Measurements from ENCODE around the gene RASGRF2.

RASGRF2 gene

DNA sequence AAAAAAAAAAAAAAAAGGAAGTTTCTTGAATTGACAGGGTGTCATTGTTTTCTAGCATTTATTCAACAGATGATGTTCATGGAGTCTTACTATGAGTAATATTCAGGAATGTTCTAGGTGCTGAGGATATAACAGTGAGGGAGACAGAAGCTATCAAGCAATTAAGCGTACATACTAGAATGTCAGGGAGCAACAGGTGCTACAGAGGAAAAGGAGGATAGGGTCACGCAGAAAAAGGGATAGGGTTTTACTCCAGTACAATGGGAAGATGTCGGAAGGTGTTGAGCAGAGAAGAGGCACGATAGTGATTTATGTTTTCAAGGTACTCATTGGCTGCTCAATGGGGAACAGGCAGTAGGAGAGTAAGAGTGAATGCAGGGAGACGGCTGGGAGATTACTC is 6.6 kb upstream of the RASGRF2 start:
- DNase-seq, result no peak

DNA sequence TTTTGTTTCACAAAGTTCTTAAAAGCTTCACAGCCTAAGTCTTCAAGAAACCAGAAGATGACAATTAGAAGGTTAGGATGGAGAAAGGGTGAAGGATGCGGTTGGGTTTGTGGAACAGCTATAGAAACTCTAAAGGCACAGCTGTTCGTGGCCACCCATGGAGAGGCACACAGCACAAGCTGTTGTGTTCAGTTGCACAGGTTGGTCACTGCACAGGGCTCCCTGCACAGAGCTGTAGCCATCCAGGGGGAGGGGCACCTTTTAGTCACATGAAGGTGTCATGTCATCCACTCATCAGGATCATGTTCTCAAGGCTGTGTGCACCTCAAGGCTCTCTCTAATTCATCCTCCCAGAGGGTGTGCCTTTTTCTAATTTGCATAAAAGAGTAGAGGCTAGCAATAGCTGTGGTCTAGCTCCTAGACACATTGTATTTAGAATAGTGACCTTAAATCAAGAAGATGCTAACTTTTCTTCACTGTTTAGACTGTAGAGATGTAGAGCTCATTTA is 5.0 kb upstream of the RASGRF2 start:
- DNase-seq, result no peak

- no peak for DNase-seq
These were observed 3.9 kb upstream of the RASGRF2 start for GRCh38 chr5:80956272-80956671.

- no peak for DNase-seq
These were observed 3.0 kb upstream of the RASGRF2 start for GRCh38 chr5:80957031-80957761.

DNA sequence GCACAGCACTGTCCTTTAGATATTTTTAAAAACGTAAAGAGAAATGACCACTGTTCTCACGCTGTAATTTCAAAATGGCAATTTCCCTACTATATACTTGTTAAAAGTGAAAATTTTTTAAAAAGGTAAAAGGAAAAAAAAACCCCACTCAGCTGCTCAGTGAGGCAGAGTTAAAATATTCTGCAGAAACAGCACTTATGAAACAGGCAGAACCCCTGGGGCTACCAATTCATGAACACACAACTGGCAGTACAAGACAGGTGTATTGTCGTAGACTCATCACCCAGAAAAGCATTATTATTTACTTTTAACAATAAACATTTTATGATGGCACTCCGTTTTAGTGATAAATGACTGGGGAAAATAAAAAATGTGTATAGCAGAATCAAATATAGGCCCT is 1.5 kb upstream of the RASGRF2 start:
- DNase-seq, result no peak

DNA sequence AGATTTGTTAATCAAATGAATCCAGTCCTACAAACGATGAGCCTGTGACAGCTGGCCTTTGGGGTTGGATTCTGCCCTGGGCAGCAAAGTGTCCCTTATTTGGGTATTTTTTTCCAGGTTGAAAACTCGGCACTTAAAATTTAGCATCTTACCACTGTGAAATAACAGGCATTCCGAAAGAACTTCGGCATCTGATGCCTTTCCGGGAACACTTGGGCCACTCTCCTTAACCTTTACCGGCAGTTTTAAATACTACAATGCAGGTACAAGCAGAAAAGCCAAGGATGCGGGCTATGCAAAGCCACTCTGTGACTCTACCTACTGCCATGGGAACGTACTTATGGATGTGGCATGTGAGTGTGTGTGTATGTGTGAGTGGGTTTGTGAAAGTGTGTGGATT is 1.0 kb upstream of the RASGRF2 start:
- DNase-seq, result no peak

- peak; percentile 28 for DNase-seq
These were observed 590 bp downstream of the RASGRF2 start for GRCh38 chr5:80960531-80961375.

- no peak for DNase-seq
These were observed 1.5 kb downstream of the RASGRF2 start for GRCh38 chr5:80961376-80962281.

DNA sequence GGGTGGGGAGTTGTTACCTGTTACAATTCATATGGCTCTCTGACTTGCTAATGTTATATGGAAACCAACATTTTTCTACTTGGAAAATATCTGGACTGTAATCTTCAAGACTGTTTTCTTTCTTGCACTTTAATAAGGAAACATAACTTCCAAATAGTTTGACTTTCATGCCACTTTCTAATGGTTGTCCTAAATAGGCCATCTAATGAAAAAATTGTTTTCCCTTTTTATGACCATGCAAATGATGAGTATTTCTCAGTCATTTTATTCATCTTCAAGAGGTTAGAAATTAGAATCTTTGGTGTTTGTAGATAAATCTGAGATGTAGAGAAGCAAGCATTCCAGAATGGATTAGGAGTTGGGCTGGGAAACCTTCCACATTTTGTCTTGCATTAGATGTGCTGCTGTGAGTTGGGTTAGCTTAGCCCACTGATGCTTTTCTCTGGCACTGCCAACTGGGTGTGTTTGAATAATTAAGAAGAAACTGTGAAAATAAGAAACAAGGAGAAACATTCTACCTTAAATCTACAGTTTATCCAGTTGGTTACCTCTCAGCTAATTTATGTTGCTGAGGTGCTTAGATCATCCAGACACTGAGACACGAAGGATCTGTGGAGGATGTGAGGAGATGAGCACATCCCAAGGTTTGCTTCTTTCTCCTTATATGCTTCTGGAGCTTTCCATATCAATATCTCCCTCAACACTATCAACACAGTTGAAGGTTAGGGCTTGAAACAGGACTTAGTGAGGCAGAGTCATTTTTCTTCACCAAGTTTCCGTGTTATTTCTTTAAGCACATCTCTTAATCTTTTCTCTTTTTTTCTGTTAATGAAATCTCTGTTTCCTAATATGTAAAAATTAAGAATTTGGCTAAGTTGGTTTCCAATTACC is 2.7 kb downstream of the RASGRF2 start:
- DNase-seq, result no peak

GRCh38 chr5:80963521-80963895 is 3.3 kb downstream of the RASGRF2 start:
- no peak for DNase-seq

DNA sequence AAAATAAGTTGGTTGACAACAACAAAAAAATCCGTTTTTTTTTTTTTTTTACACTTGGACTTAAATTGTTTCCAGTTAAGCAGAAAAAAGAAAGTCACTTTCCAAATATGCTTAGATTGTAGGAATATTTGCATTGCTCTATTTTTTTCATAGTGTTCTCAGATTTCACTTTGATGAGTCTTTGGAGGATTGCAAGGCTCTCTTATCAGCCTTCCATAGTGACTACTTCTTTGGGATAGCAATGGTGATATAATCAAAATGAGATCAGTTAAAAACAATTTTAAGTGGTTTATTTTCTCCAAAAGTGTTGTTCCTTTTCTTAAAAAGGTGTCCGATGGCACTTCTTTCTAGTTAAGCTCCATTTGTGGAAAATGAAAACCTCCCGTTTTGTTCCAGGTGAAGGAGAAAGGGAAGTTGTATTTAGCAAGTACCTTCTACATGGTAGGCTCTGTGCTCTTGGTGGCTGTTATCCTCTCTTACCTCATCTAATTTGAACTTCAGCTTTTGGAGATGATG is 3.9 kb downstream of the RASGRF2 start:
- DNase-seq, result no peak

DNA sequence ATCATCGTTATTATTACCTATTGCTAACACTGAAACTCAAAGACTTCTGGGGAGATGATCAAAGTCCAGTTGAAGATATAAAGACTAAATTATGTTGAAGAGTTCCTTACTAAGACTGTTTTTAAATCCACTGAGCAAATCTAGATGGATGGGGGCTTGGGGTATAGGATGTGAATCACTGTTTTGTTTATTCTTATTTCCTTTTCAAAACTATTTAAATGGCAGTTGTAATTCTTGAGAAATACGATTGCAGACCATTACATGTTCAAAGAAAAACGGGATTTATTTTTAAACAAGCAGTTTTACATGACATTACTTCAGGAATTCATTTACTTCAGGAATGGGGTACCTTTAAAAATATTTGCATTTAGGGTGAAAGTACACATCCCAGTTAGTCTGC is 4.3 kb downstream of the RASGRF2 start:
- no peak for DNase-seq

- DNase-seq, result no peak
These were observed 4.8 kb downstream of the RASGRF2 start for GRCh38 chr5:80964919-80965318.

DNA sequence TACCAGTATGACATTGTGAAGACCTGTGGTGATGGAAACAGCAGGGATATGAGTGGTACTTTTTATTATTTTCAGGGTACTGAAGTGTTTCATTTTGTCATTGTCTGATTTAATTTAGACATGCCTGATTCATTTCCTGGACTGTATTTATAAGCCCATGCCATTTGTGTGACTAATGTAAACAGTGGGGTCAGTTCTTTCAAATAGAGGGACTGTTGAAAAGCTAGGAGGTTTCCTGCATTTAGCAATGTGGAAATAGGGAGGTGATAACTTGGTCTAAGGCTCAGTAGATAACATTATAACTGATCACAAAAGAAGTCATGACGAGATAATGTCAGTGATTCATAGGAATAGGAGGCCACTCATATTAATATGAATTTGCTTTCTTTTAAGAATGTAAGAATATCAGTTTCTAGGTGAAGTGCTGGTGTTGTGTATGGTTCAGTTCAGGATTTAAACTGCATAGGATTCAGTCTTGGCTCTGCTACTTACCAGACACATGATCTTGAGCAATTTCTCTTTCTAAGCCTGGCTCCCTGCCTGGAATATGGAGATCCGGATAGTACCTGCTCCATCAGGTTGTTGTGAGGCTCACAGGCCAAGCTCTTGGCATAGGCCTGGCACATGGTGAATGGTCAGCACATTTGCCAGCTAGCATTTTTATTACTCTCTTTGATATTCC is 7.5 kb downstream of the RASGRF2 start:
- DNase-seq, result no peak

DNA sequence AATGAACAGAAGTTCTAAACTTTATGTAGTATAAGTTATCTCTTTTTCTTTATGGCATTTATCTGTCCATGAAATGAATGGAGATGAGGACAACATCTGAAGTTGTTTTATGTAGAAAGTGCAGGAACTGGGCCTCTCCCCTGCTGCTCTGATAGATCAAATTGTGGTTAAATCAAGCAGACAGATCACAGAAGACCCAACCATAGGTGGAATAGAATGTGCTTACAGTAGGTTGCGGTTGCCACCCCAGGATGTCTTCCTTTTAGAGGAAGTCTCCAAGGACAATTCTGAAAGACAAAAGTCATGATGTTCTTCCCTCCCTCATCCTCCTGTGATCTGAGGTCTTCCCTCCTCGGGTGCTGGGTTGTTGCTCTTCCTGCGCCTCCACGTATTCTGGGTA is 12.9 kb downstream of the RASGRF2 start:
- no peak for DNase-seq

DNA sequence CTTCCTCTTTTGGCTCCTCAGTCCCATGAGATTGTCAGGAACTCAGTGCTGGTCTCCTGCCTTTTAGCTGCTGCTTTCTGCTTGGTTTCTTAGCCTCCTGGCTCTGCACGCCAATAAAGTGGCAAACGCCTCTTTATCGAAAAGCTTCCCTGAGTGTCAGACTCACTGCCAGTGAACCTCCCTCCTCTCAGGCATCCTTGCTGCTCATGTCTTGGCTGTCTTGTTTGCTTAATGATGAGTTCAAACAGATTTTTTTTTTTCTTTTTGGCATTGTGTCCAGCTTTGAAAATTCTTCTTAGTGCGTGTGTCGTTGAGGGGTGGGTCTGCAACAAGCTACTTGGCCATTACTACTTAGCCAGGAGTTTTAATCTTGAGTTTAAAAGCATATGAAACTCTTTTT is 14.9 kb downstream of the RASGRF2 start:
- no peak for DNase-seq

DNA sequence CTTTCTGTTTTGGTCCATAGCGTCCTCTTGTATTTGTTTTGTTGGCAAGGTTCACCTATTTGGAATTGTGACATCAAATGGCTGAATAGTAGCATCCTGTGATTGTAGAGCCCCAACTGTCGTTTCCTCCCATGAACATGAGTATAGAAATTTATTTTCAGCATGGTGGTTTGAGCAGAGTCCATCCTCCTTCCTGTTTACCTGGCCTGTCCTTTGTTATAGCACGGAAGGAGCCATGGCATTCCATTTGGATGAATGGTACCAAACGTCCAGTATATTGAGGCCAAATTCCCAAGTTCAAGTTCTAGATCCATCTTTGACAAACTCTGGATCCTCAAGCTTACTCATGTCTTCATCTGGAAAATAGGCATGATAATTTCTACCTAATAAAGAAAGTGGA is 16.8 kb downstream of the RASGRF2 start:
- no peak for DNase-seq

DNA sequence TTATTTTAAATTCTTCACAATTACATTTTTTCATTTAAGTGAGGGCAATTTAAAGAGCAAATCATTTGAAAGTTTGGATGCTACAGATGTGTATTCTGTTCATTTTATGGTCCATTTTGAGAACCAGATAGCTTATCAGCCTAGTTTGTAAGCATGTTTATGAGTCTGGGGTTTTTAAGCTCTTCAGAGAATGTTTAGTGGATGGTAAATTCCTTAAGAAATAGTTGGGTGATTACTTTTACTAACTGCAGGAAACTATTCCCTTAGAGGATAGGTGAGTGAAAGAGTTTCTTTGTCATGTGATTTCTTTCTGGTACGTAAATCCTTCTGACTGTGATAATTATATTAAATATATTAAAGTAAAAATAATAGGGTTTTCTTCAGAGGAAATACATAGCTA is 17.6 kb downstream of the RASGRF2 start:
- no peak for DNase-seq

- no peak for DNase-seq
These were observed 18.7 kb downstream of the RASGRF2 start for GRCh38 chr5:80978772-80979317.

DNA sequence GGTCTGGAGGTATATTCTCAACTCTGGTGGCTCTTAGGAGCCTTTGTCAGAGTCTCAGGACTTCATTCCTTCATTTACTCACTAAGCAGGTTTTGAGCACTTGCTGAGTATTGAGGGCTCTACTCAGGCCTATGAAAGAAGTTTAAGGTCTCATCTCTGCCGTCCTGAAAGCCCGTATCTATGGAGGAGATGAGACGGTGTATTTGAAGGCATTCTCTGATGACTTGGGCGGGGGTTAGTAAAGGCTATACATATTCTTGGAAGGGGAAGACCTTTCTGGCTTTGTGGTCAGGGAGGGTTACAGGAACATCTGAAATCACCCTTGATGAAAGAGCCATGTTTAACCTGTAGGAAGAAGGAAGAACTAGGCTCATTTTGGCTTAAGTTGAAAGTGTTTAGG is 21.9 kb downstream of the RASGRF2 start:
- DNase-seq, result no peak
